ENCODE results near the gene SMYD3. TPM values are rescaled to one million over a fixed set of nuclear protein-coding genes. Genes with fewer than 3 reads are reported as not detected.

SMYD3 gene
- total and polyA plus RNA-seq, 2 of the 13 experiments (the other 11 are each of a cell fraction or from before 2014, with no cell fraction given), result 27.7 to 35.8 TPM

DNA sequence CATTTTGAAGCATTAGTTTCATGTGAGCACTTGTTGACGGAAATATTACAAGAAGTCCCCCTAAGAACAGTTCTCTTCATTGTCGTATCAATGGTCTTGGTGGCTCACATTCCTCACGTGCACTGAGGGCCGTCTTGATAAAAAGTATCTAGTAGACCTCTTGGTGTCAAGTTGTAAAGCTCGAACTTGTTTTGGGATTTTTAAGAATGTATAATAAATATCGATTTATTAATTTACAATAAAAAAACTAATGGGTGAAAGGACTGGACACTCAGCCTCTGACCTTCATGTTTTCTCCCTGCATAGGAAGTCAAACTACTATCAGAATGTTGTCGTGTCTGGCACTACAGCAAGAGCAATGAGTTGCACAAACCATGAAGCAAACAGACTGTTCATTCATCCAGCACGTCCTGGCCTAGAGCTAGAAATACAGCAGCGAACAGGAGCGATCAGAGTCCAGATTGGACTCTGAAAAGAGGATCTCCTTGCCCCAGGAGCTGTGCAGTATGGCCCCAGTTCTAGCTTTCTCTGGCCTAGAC lies 319.2 kb downstream of the SMYD3 start (continued):
- no peak for TF ChIP-seq MXD3 (CRISPR knock-in tag; IDR thresholded peaks at IDR 0.05)
- TF ChIP-seq PCBP2 (optimal IDR thresholded peaks at IDR 0.05; ENCODE audit: low read depth, low read length, poor library complexity, severe bottlenecking), result no peak
- no peak for TF ChIP-seq HNRNPH1 (optimal IDR thresholded peaks at IDR 0.05; ENCODE audit: low read depth, low read length)
- TF ChIP-seq ZFYVE20 (CRISPR knock-in tag; IDR thresholded peaks at IDR 0.05; ENCODE audit: borderline replicate concordance, low read depth), result no peak
- TF ChIP-seq LCORL (IDR thresholded peaks at IDR 0.05), result no peak
- peak; percentile 67 for TF ChIP-seq LCORL (CRISPR knock-in tag; IDR thresholded peaks at IDR 0.05)

DNA sequence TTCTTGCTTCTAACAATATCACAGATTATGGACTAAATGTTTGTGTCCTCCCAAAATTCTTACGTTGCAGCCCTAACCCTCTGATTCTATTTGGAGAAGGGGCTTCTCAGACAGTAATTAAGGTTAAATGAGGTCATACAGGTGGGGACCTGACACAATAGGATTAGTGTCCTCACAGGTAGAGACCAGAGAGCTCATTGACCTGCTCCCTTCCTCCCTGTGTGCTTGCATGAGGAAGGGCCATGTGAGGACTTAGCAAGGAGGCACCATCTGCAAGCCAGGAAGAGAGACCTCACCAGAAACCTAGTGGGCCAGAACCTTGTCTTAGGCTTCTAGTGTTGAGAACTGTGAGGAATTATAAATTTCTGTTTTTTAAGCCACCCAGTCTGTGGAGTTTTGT lies 322.6 kb downstream of the SMYD3 start:
- H3K27ac ChIP-seq (ENCODE audit: extremely low read length, insufficient read depth, low read length), result no peak overlapping the region
- peaks cover 30% of the 10 kb centered on the region for H3K4me1 ChIP-seq (ENCODE audit: insufficient read depth, low read length)
- in situ Hi-C loops (cut with HindIII; ENCODE audit: extremely low pct_ligation_motif_present, low pct_unique_long_range_greater_than_20kb), result no loop called here
- H2AFZ ChIP-seq (ENCODE audit: low read length), result no peak overlapping the region
- DNase-seq (ENCODE audit: low spot score), result no peak
- no peak overlapping the region for H3K9ac ChIP-seq (ENCODE audit: insufficient read depth, low read depth, low read length)
- H4K20me1 ChIP-seq (ENCODE audit: insufficient read depth, low read length), result no peaks in the 10 kb centered on the region
- FAIRE-seq, result no peak
- no peak overlapping the region for H3K4me2 ChIP-seq (ENCODE audit: low read depth, low read length)
- CTCF ChIA-PET (ENCODE audit: low intra/inter-chr PET ratio, low total read pairs), result no interaction called here
- POLR2A ChIA-PET, result no interaction called here
- no peak overlapping the region for H3K4me3 ChIP-seq (replicated peaks in 1 of 3; ENCODE audit: insufficient read depth in 1 of 3, low read depth in 2 of 3, low read length in 3 of 3)
- intact Hi-C loops (cut with micrococcal nuclease; ENCODE audit: unreplicated experiment), result no loop called here
- ATAC-seq, result no peak
- no TSS peak for BruUV-seq (replicated peaks)
- no peaks in the 10 kb centered on the region for H3K9me3 ChIP-seq (ENCODE audit: low read length)
- H3K79me2 ChIP-seq (ENCODE audit: insufficient read depth, low read length), result no peaks in the 10 kb centered on the region
- no peaks in the 10 kb centered on the region for H3K27me3 ChIP-seq (ENCODE audit: control insufficient read depth in 1 of 2, insufficient read depth in 2 of 2, low read length in 2 of 2)
- H3K36me3 ChIP-seq (replicated peaks in 1 of 2; ENCODE audit: control insufficient read depth in 1 of 2, insufficient read depth in 2 of 2, low read length in 2 of 2), result no peaks in the 10 kb centered on the region
- WGBS (ENCODE audit: low lambda C conversion rate), result 93% methylated on average over 1 of the region's 1 CpG
- TF ChIP-seq ZNF264 (CRISPR knock-in tag; IDR thresholded peaks at IDR 0.05) (peak; percentile 99), ATAD3A (CRISPR knock-in tag; IDR thresholded peaks at IDR 0.05) (no peak)
